Lung (tissue), 12 donors: ENCODE data around the gene NTRK2. TPM values are rescaled to one million over a fixed set of nuclear protein-coding genes. Genes with fewer than 3 reads are reported as not detected.
A peak's percentile ranks its signal among the peaks of the same experiment; 100 is the strongest.

ENCODE experiments used
- ATAC-seq: fragments of 200-7000 bp; cut with Tn5 transposase; one replicate; pipeline ENCODE4 v1.9.1; 2020; ENCODE audit warnings: moderate number of reproducible peaks; ENCODE audit not compliant: insufficient read depth, low FRiP score
- DNase-seq, 3 donors: peaks; one replicate each; pipeline ENCODE4 v3.0.0-alpha.2; 2013 to 2017
- H3K27ac ChIP-seq, 2 donors: one replicate each; pipeline ENCODE4 v1.5.1; 2013; ENCODE audit warnings: mild to moderate bottlenecking in 2 of 2, moderate library complexity in 2 of 2, control low read depth in 1 of 2, inconsistent platforms in 1 of 2, low read depth in 1 of 2, low read length in 1 of 2
- H3K27me3 ChIP-seq, 3 donors: one replicate each; pipeline ENCODE4 v1.5.1; 2013; ENCODE audit warnings: low read length in 2 of 3; ENCODE audit not compliant: control insufficient read depth in 3 of 3, insufficient read depth in 3 of 3
- H3K36me3 ChIP-seq, 4 donors: one replicate each; pipeline ENCODE4 v1.5.1; 2013; ENCODE audit warnings: low read length in 4 of 4, mild to moderate bottlenecking in 1 of 4, moderate library complexity in 1 of 4; ENCODE audit not compliant: control insufficient read depth in 4 of 4, insufficient read depth in 4 of 4
- H3K4me1 ChIP-seq, 5 donors: one replicate each; pipeline ENCODE4 v1.5.1; 2013; ENCODE audit warnings: low read length in 5 of 5, mild to moderate bottlenecking in 2 of 5, moderate library complexity in 1 of 5; ENCODE audit not compliant: control insufficient read depth in 5 of 5, insufficient read depth in 5 of 5
- H3K4me3 ChIP-seq: one replicate; pipeline ENCODE4 v1.5.1; 2013; ENCODE audit warnings: mild to moderate bottlenecking, control low read depth, moderate library complexity
- H3K9ac ChIP-seq, 2 donors: one replicate each; pipeline ENCODE4 v1.5.1; 2013; ENCODE audit warnings: low read length in 2 of 2, control low read depth in 1 of 2; ENCODE audit not compliant: insufficient read depth in 1 of 2
- H3K9me3 ChIP-seq, 4 donors: one replicate each; pipeline ENCODE4 v1.5.1; 2013; ENCODE audit warnings: low read length in 3 of 4, mild to moderate bottlenecking in 1 of 4, moderate library complexity in 1 of 4; ENCODE audit not compliant: control insufficient read depth in 4 of 4, insufficient read depth in 3 of 4
- CTCF ChIP-seq: IDR thresholded peaks from 2 replicates; pipeline ENCODE4 v1.5.1; 2012; ENCODE audit warnings: mild to moderate bottlenecking; ENCODE audit errors: control extremely low read depth, extremely low read depth
- WGBS, 2 donors: extraction: QIAGEN DNeasy Blood & Tissue Kit; methylation state at CpG; one replicate each; pipeline ENCODE4 v1.1.7; 2013; 5-methylcytosine and 5-hydroxymethylcytosine counted together
- polyA plus RNA-seq, 2 donors: library from polyadenylated mRNA; stranded (reverse); fragments of 200-250 nt; gene quantifications; one replicate each; pipeline ENCODE4 v1.2.1, GENCODE V29; 2013
- total RNA-seq, 2 donors: library from RNA; depleted of rRNA in 1 of 2; stranded (reverse); fragments of >200 nt in 1 of 2; gene quantifications; one replicate each; pipeline ENCODE4 v1.2.1, GENCODE V29; 2014 to 2021
- donor health status: control.
- donor health status: control.
- donor health status: Bipolar disorder and iron deficiency.
- donor health status: healthy.
- donor health status: DM: yes; HTN: yes; CAD: no.

Gene NTRK2
- total and polyA plus RNA-seq, 4 donors, result 0.33 to 14.4 (median 3.3) TPM

DNA sequence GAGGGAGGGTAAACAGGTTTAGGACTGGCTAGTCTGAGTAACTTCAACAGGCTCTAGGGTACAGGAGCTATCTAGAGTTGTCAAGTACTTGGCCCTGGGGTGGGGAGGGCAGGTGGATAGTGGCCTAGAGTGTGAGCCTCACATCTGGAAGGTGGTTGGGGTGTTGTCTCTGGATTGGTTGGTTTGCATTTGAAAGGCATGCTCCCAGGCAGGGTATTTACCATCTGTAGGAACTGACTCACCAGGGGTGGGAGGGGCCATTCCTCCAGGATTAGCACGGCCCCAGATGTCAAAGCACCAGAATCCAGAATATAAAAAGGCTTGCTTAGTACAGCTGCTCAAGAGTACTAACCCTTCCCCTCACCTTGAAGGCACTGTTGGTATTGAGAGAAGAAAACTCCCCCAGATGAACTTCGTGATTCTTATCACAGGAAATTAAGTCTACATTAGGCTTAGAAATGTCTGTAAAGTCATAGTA is 193.3 kb downstream of the NTRK2 start:
- Histone ChIP-seq H3K4me1 (peaks cover 0 to 6% (median 0%) of the 10 kb centered on the region in 5 donors), H3K27ac (peak overlapping the region in 1 of 2 donors; percentile 52), H3K4me3 (no peak overlapping the region), H3K9ac (no peak overlapping the region), H3K9me3 (no peaks in the 10 kb centered on the region), H3K27me3 (peaks cover 0 to 7% (median 0%) of the 10 kb centered on the region in 3 donors), H3K36me3 (no peaks in the 10 kb centered on the region)
- WGBS, 2 donors, result 10 to 31% methylated on average over 2 of the region's 2 CpGs
- DNase-seq (no peak), ATAC-seq (peak; percentile 68)
- no peak for TF ChIP-seq CTCF

- H3K4me3 ChIP-seq, result no peak overlapping the region
- TF ChIP-seq CTCF, result no peak
- no peaks in the 10 kb centered on the region for H3K9me3 ChIP-seq
- H3K4me1 ChIP-seq, result peaks cover 0 to 6% (median 3%) of the 10 kb centered on the region in 5 donors
- H3K36me3 ChIP-seq, result no peaks in the 10 kb centered on the region
- WGBS, 2 donors, result 90 to 91% methylated on average over 4 of the region's 4 CpGs
- H3K9ac ChIP-seq, result no peak overlapping the region
- H3K27ac ChIP-seq, result no peak overlapping the region
- DNase-seq (no peak), ATAC-seq (no peak)
- H3K27me3 ChIP-seq, result peaks cover 0 to 7% (median 0%) of the 10 kb centered on the region in 3 donors
Observed at GRCh38 chr9:84863372-84863771, 193.8 kb downstream of the NTRK2 start.

DNA sequence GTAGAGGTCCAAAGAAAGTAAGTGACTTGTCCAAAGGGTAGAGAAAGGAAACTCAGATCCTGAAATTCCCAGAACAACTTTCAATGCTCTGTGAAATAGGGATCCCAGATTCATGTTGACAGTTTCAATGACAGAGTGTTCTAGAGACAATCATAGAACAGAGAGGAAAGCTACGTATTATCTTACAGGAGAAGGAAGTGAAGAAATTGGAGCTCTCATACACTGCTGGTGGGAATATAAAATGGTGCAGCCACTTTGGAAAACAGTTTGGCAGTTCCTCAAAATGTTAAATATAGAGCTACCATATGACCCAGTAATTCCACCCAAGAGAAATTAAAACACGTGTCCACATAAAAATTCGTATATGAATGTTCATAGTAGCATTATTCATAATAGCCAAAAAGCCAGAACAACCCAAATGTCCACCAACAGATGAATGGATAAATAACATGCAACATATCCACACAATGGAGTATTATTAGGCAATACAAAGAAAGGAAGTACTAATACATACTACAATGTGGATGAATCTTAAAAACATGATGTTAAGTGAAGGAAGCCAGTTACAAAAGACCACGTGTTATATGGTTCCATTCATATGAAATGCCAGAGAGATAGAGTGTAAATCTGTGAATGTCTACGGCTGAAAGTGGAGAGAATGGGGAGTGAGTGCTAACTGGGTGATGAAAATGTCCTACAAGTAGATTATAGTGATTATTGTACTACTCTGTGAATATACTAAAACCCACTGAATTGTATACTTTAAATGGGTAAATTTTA is 197.1 kb downstream of the NTRK2 start:
- H3K4me1 ChIP-seq, result peaks cover 0 to 6% (median 3%) of the 10 kb centered on the region in 5 donors
- ATAC-seq, result no peak
- H3K27me3 ChIP-seq, result peaks cover 0 to 3% (median 0%) of the 10 kb centered on the region in 3 donors
- no peaks in the 10 kb centered on the region for H3K9me3 ChIP-seq
- H3K4me3 ChIP-seq, result no peak overlapping the region
- 75 to 78% methylated on average over 5 of the region's 5 CpGs for WGBS, 2 donors
- no peak for DNase-seq
- H3K27ac ChIP-seq, result no peak overlapping the region
- no peak overlapping the region for H3K9ac ChIP-seq
- TF ChIP-seq CTCF, result no peak
- H3K36me3 ChIP-seq, result no peaks in the 10 kb centered on the region
